ENCODE data around the gene KCNQ4. TPM values are rescaled to one million over a fixed set of nuclear protein-coding genes. Genes with fewer than 3 reads are reported as not detected.

The KCNQ4 gene
- total RNA-seq, result not detected in 2 replicates

DNA sequence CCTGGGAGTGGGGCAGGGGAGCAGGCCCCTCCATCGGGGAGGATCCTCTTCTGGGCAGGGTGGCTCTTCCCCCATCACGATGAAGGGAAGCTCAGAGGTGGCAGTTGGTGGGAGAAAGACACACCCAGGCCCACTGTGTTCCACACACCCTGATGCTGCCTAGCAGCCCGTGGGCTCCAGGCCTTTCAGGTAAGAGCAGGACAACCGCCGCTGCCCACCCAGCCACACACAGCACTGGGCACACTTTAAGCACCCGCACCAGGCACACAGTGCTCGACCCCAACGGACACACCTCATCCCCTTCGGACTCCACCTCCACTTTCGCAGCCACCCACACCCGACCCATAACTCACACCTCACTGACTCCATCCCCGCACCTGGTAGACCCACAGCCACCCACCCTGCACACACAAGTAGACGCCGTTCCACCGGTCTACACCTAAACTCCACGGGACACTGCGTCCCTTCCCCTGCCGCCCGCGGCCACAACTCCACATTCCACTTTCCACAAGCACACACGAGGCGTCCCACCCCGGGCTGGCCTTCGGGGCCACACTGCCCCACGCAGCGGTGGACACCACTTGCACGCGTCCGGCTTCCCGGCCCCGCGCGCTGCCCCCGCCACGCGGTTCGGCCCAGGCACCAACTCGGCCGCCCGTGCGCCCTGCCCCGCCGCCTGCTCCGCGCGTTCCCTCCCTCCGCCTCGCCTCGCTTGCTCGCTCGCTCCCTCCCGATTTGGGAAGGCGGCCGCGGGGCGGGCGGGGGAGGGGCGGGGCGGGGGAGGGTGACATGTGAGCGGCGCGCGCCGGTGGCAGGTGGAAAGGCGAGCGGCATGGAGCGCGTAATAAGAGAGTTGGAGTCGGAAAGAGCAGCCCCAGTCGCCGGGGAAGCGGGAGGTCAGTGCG is at the start of gene KCNQ4:
TSS of gene KCNQ4 (plus strand) at position 787 of the 905 bp plus-strand sequence. CDS start 307 bp downstream, outside the sequence.

DNA sequence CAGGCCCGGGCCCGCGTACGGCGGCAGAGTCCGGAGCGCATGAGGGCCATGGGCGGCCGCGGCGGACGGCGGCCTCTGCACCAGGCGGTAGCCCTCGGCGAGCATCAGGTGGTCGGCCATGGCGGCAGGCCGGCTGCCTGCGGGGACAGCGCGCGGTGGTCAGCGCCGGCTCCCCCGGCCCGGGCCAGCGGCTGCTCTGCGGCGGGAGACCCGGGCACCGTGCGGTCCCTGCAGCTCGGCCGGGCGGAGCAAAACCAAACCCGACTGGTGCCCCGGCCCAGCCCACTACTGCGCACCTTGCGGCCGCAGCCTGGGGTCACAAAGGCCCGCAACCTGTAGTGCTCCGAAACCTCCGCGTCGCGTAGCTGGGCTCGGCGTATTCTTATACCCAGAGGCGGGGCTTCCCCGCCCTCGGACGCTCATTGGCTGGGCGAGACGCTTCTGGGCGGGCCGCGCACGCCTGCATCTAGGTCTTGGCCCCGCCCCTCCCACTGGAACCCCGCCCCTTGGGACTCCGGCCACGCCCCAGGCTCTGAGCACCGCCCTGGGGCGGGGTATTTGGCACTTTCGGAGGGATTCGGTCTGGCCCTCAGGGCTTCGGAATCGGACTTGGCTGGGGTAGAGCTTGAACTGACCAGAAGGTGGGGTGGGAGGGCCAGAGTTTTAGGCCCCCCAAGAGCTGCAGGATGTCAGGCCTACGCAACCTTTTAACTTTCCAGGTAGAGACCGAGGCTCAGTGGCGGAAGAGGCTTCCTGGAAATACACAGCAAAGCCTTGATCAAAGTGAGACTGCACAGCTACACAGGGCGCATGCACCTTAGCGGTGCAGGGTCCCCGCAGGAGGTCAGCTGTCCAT is 78.6 kb downstream of the KCNQ4 start, which contains the start of gene CITED4:
TSS of gene CITED4 (minus strand) at position 356 of the 856 bp plus-strand sequence. CDS start at position 120, 236 bp downstream.

Small RNA genes lying within 50 kb of the gene (small RNA-seq; reads per million reads assigned to genes)
- gene MIR30C1 (2.5 reads per million, percentile 84 among the genes with 10 or more reads in this experiment), gene MIR30E (1,180 reads per million, percentile 100 among the genes with 10 or more reads in this experiment), gene RN7SL326P (not detected)

Other genes with a start within 250 kb of the KCNQ4 start
- gene RIMS3, start 118.1 kb upstream of the KCNQ4 start, total RNA-seq, result under 0.01 and 0.20 TPM in 2 replicates
- 20.2 and 27.4 TPM in 2 replicates for gene NFYC, start 92.1 kb upstream of the KCNQ4 start, total RNA-seq
- 1.8 and 7.8 TPM in 2 replicates for gene CITED4, start 78.6 kb downstream of the KCNQ4 start, total RNA-seq
- gene CTPS1, start 195.9 kb downstream of the KCNQ4 start, total RNA-seq, result 18.4 and 38.5 TPM in 2 replicates
- gene SLFNL1, start 237.9 kb downstream of the KCNQ4 start, total RNA-seq, result under 0.01 and 0.20 TPM in 2 replicates

Measured in subcutaneous preadipocyte (primary cell).